Fibroblast of skin of right quadriceps (primary cell): ENCODE data around the gene SOX18.
A peak's percentile ranks its signal among the peaks of the same experiment; 100 is the strongest.
"Not testable (repeated sequence)": the region's sequence is repeated elsewhere in the genome, so short reads cannot be mapped to it uniquely, and the experiment has no call there.

ENCODE experiments used
- DNase-seq: peaks from one replicate; pipeline ENCODE4 v3.0.0-alpha.2; 2013

The SOX18 gene

GRCh38 chr20:64021124-64021975 is 28.1 kb downstream of the SOX18 start:
- no peak for DNase-seq

GRCh38 chr20:64015635-64016034 is 33.8 kb downstream of the SOX18 start:
- DNase-seq, result no peak

GRCh38 chr20:64012385-64013154 is 36.9 kb downstream of the SOX18 start:
- not testable (repeated sequence) for DNase-seq

DNA sequence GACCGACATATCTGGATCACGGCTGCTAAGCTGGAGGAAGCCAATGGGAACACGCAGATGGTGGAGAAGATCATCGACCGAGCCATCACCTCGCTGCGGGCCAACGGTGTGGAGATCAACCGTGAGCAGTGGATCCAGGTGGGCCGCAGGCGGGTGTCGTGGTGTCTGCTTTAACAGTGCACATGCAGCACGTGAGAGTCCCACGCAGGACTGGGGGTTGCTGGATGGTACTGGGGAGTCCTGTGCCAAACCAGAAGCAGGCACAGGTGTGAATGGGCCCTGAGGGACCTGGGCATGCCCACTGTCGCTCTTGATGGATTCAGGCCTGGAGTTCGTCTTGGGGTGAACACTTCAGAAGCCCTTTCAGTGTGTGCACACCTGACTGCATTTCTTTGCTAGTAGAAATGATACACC is 38.1 kb downstream of the SOX18 start:
- no peak for DNase-seq

DNA sequence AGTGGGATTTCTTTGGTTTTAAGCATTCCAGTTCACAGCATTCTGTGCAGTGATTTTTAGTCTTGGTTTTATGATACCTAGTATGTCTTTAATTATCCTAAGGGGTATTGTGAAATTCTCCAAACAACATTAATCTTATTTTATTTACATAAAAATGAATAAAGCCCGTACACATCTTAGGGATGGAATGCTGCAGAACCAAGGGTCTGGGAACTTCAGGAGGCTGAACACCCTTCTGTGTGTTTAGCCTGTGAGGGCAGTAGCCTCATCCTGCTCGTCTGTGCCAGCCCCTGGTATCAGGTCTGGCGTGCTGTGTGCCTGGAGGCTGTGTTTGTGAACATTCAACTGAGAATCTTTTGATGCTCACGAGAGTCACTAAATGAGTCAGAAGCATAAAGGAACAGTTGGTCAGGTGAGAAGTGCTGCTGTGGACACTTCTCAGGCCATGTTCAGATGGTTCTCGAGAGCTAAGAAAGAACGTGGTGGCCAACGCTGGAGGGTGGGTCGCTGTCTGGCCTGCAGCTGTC is 38.7 kb downstream of the SOX18 start:
- peak; percentile 55 for DNase-seq

DNA sequence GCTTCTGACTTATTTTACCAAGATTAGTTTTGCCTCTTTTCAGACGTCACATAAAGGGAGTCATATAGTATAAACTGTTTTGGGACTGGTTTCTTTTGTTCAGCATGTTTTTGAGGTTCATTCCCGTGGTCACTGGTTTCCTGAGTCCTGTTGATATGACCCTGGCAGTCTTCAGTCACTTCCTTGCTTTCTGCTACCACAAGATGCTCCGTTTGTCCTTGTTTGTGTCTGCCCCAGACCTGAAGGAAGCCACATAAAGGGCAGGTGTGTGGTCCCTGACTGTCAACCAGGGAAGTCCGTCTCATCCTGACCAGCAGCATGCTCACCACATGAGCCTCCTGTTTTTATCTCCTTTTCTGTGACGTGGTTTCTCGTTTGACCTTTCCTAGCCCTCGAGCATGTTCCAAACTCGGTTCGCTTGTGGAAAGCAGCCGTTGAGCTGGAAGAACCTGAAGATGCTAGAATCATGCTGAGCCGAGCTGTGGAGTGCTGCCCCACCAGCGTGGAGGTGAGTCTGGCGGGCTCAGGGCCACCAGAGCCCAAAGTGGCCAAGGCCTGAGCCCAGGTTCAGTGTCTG is 39.5 kb downstream of the SOX18 start:
- no peak for DNase-seq

DNA sequence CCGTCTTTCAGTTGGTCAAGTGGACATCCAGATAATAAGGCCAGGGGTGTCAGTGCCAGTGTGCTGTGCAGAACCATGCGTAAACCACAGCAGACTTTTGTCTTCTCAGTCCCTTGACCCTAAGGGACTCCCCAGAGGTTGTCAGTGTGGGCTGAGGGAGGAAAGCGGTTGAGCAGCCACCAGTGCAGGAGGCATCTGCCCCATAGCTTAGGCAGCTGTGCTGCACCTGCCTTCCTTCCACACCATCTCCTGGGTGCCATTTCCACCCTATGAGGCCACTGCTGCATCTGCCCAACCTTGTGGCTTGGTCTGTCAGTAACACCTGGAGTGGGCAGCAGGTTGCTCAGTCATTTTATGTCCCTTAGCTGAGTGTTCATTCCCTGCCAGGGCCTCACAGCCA is 42.5 kb downstream of the SOX18 start:
- no peak for DNase-seq

GRCh38 chr20:64006490-64006889 is 42.9 kb downstream of the SOX18 start:
- no peak for DNase-seq

- no peak for DNase-seq
Observed at GRCh38 chr20:64005394-64005793, 44.0 kb downstream of the SOX18 start.

DNA sequence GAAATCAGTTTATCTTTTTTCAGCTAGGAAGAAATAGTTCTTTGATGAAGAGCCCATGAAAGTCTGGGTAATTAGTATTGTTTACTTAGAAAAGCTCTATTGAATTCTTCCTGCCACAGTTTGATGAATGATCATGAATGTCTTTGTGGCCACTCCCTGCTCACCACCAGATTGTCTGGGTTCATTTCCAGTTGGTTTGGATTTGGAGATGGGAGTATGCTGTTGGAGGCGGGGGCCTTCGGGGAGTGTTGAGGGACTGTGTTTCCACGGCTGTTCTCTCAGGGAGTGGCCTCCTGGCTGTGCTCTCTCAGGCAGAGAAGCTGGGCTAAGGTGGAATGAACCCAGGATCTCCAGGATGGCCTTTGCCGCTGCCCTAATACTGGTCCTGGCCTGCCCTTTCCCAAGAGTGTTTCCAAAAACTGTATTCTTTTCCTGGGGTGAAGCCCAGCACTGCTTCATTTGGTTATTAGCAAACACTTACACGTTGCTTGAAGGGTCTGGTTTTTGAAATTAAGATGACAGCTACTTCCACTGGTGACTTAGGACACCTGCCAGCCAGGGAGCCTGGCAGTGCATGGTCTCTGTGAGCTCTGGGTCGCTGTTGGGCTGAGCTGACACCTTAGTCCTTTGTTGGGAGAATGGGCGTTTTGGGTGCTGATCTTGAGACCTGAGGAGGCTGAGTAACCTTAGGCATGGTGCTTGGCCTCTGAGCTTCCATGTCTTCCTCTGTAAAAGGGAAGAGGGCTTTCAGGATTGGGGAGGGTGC is 45.3 kb downstream of the SOX18 start:
- DNase-seq, result no peak

GRCh38 chr20:64001607-64002011 is 47.8 kb downstream of the SOX18 start:
- DNase-seq, result no peak

- DNase-seq, result no peak
Observed at GRCh38 chr20:64000906-64001305, 48.5 kb downstream of the SOX18 start.
